ENCODE data around the gene EID2B. TPM values are rescaled to one million over a fixed set of nuclear protein-coding genes. Genes with fewer than 3 reads are reported as not detected.

The EID2B gene
- total and polyA plus RNA-seq, 9 of the 15 experiments (the other 6 are each of a cell fraction or from before 2014, with no cell fraction given): 2.8 to 8.8 (median 4.8) TPM

DNA sequence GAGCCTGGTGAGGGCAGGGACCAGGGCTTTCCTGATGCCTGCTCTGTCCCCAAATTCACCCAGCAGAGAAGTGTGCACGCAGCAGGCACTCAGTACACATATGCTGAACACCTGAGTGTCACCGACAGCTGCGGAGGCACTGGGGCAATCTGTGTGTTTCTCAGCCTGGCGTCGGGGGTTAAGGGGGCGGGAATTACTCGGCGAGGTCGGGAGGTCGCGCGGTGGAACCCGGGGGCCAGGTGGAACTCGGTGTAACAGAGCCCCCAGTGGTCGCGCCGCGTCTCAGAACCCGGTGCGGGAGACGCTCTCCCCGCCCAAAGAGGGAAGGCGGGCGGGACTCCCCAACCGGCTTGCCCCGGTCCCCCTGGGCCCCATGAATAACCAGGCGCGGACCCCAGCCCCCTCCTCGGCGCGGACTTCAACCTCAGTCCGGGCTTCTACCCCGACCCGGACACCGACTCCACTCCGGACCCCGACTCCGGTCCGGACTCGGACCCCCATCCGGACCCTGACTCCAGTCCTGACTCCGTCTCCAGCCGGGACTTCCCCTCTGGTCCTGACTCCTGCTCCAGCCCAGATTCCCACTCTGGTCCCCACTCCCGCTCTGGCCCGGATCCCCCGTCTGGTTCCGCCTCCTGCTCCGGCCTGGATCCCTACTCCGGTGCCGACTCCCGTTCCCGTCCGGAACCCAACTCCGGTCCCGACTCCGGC, 17.7 kb downstream of the EID2B start, which contains the start of gene SELENOV (continued):
- TF ChIP-seq, protein P1, sequence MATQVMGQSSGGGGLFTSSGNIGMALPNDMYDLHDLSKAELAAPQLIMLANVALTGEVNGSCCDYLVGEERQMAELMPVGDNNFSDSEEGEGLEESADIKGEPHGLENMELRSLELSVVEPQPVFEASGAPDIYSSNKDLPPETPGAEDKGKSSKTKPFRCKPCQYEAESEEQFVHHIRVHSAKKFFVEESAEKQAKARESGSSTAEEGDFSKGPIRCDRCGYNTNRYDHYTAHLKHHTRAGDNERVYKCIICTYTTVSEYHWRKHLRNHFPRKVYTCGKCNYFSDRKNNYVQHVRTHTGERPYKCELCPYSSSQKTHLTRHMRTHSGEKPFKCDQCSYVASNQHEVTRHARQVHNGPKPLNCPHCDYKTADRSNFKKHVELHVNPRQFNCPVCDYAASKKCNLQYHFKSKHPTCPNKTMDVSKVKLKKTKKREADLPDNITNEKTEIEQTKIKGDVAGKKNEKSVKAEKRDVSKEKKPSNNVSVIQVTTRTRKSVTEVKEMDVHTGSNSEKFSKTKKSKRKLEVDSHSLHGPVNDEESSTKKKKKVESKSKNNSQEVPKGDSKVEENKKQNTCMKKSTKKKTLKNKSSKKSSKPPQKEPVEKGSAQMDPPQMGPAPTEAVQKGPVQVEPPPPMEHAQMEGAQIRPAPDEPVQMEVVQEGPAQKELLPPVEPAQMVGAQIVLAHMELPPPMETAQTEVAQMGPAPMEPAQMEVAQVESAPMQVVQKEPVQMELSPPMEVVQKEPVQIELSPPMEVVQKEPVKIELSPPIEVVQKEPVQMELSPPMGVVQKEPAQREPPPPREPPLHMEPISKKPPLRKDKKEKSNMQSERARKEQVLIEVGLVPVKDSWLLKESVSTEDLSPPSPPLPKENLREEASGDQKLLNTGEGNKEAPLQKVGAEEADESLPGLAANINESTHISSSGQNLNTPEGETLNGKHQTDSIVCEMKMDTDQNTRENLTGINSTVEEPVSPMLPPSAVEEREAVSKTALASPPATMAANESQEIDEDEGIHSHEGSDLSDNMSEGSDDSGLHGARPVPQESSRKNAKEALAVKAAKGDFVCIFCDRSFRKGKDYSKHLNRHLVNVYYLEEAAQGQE (IDR thresholded peaks at IDR 0.05; ENCODE audit: borderline replicate concordance): peak; percentile 10; the same call in 1 of the 2 replicates
- TF ChIP-seq, protein P1 (CRISPR knock-in tag; IDR thresholded peaks at IDR 0.05; ENCODE audit: low read depth): no peak
- TF ChIP-seq NFRKB (IDR thresholded peaks at IDR 0.05; ENCODE audit: low read depth): no peak
- TF ChIP-seq NONO (IDR thresholded peaks at IDR 0.05; ENCODE audit: low read depth in 2 of 2, low read length in 1 of 2): no peak
- TF ChIP-seq, protein P2, sequence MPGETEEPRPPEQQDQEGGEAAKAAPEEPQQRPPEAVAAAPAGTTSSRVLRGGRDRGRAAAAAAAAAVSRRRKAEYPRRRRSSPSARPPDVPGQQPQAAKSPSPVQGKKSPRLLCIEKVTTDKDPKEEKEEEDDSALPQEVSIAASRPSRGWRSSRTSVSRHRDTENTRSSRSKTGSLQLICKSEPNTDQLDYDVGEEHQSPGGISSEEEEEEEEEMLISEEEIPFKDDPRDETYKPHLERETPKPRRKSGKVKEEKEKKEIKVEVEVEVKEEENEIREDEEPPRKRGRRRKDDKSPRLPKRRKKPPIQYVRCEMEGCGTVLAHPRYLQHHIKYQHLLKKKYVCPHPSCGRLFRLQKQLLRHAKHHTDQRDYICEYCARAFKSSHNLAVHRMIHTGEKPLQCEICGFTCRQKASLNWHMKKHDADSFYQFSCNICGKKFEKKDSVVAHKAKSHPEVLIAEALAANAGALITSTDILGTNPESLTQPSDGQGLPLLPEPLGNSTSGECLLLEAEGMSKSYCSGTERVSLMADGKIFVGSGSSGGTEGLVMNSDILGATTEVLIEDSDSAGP (CRISPR knock-in tag; IDR thresholded peaks at IDR 0.05): no peak
- TF ChIP-seq, protein P3, sequence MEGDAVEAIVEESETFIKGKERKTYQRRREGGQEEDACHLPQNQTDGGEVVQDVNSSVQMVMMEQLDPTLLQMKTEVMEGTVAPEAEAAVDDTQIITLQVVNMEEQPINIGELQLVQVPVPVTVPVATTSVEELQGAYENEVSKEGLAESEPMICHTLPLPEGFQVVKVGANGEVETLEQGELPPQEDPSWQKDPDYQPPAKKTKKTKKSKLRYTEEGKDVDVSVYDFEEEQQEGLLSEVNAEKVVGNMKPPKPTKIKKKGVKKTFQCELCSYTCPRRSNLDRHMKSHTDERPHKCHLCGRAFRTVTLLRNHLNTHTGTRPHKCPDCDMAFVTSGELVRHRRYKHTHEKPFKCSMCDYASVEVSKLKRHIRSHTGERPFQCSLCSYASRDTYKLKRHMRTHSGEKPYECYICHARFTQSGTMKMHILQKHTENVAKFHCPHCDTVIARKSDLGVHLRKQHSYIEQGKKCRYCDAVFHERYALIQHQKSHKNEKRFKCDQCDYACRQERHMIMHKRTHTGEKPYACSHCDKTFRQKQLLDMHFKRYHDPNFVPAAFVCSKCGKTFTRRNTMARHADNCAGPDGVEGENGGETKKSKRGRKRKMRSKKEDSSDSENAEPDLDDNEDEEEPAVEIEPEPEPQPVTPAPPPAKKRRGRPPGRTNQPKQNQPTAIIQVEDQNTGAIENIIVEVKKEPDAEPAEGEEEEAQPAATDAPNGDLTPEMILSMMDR (IDR thresholded peaks at IDR 0.05 in 2 of 3, conservative IDR thresholded peaks at IDR 0.05 in 1 of 3; ENCODE audit: insufficient read depth in 2 of 3, low read depth in 1 of 3, low read length in 3 of 3): peak in 2 of 3 experiments; percentile 6 to 32; a peak in 2 of 6 replicates
- no peak for TF ChIP-seq ZBTB12 (CRISPR knock-in tag; IDR thresholded peaks at IDR 0.05)
- no peak for TF ChIP-seq ZNF121 (CRISPR knock-in tag; conservative IDR thresholded peaks at IDR 0.05)
- no peak for TF ChIP-seq ZNF124 (CRISPR knock-in tag; IDR thresholded peaks at IDR 0.05)
- no peak for TF ChIP-seq SP2 (IDR thresholded peaks at IDR 0.05; ENCODE audit: extremely low read depth, low read depth, low read length, poor library complexity, severe bottlenecking)
- TF ChIP-seq ZNF778 (CRISPR knock-in tag; IDR thresholded peaks at IDR 0.05): no peak
